ENCODE data around the gene CD300LB.
"Not testable (repeated sequence)": the region's sequence is repeated elsewhere in the genome, so short reads cannot be mapped to it uniquely, and the experiment has no call there.

Gene CD300LB

DNA sequence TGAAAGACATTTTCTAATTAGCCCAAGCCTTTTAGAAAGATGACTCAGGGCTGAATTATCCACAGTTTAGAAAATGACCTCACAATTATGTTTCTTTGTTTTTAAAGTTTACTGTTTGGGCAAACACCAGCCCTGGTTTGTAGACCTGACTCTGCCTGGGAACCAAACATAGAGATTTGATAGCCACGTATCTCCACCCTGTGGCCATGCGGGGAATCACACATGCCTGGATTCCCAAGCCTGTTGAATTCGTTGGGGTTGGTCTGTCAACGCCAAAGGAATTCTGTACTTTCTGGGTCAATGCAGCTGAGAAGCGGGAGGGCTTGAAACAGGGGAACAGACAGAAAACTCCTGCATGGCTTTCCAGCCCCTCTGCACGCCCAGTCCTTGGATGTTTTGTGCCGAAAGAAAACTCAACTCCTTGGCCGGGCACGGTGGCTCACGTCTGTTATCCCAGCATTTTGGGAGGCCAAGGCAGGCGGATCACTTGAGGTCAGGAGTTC lies 37.9 kb downstream of the CD300LB start:
- no peak for DNase-seq (ENCODE audit: low read depth)

GRCh38 chr17:74491626-74492025 lies 39.6 kb downstream of the CD300LB start:
- DNase-seq (ENCODE audit: low read depth) = no peak

GRCh38 chr17:74490716-74491115 lies 40.6 kb downstream of the CD300LB start:
- DNase-seq (ENCODE audit: low read depth) = no peak

DNA sequence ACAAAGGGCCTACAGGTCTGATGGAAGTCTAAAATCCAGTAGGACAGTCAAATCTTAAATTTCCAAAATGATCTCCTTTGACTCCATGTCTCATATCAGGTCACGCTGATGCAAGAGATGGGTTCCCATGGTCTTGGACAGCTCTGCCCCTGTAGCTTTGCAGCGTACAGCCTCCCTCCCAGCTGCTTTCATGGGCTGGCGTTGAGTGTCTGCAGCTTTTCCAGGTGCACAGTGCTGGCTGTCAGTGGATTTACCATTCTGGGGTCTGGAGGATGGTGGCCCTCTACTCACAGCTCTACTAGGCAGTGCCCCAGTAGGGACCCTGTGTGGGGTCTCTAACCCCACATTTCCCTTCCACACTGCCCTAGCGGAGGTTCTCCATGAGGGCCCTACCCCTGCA lies 43.0 kb downstream of the CD300LB start:
- not testable (repeated sequence) for DNase-seq (ENCODE audit: low read depth)

DNA sequence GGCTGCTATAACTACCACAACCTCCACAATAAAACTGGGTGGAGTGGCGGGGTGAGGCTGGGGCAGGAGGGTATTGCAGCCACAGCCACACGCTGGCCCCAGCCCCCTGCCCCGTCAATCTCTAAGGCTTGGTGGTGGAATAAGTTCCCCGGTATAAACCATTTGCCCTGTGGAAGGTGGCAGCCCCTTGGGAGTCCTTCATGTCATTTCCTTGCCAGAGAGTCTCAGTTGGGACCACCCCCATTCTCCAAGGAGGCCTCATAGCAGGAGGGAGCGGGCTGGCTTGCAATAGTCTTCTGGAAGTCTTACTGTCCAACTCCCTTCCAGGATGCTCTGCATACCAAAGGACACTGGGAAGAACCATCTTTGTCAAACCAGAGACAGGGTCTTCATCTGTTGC lies 45.4 kb downstream of the CD300LB start:
- DNase-seq (ENCODE audit: low read depth) = no peak

DNA sequence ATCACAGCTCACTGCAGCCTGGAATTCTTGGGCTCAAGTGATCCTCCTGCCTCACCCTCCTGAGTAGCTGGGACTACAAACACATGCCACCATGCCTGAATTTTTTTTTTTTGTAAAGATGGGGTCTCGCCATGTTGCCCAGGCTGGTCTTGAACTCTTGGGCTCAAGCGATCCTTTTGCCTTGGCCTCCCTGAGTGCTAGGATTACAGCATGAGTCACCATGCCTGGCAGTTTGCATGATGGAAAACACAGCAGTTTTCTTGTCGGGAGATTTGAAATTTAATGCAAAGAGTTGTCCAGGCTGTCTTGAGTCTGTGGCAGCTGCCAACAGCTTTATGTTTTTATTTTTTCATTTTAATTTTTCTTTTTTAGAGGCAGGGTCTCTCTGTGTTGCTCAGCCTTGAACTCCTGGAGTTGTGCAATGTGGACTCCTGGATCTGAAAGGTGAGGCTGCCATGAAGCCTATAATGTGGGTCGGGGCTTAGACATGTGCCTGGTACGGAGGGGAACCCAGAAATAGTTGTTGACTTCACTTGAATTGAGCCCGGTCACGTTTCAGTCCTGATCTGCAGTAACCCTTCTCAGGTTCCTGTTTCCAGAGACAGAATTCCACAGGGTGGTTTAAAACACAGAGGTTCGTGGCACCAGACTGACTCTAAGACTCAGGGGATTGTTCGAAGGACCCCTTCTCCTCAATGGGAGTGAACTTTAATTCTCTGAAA lies 46.1 kb downstream of the CD300LB start:
- no peak for DNase-seq (ENCODE audit: low read depth)

DNA sequence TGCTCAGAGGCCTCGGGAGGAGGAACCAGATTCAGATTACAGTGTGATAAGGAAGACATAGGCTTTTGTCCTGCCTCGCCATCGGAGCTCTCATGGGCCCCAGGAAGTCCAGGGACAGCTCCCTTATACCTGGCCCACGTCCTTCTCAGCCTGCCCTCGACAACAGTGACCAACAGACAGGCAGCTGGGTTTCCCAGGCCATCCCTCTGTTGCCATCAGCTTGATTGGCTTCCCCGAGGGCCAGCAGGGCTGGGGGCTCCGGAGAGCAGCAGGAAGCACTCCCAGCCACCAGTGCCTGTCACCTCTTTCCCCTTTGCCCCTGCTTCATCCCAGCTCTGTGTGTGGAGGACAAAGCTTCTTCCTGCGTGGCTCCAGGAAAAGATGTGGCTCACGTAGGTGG lies 47.2 kb downstream of the CD300LB start:
- DNase-seq (ENCODE audit: low read depth) = no peak

DNA sequence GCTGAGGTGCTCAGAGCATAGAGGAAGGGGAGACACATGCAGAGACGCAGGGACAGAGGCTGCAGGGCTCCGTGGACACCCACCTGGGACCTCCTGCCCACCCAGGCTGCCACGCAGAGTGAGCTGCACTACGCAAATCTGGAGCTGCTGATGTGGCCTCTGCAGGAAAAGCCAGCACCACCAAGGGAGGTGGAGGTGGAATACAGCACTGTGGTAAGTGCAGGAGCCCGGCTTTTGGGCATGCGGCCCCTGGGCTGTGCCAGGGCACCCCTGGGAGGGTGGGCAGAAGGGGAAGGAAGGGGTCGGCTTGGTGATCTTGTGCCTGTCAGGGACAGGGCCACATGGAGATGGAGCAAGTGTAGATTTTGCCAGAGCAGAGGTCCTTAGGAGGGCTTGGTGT lies 49.7 kb downstream of the CD300LB start:
- no peak for DNase-seq (ENCODE audit: low read depth)

GRCh38 chr17:74480290-74480689 lies 51.0 kb downstream of the CD300LB start:
- no peak for DNase-seq (ENCODE audit: low read depth)

- no peak for DNase-seq (ENCODE audit: low read depth)
Observed at GRCh38 chr17:74478420-74479100, 52.7 kb downstream of the CD300LB start.

GRCh38 chr17:74477411-74477810 lies 53.9 kb downstream of the CD300LB start:
- no peak for DNase-seq (ENCODE audit: low read depth)

DNA sequence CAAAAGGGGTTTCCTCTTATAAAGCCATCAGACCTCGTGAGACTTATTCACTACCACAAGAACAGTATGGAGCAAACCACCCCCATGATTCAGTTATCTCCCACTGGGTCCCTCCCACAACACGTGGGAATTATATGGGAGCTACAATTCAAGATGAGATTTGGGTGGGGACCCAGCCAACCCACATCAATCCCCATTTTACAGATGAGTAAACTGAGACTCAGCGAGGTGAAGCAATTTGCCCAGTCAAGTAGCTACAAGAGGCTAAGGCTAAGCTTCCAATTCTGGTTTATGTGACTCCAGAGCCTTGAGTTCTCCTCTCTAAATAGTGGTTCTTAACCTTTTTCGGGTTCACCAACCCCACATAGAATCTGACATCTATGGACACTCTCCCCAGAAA lies 56.1 kb downstream of the CD300LB start:
- no peak for DNase-seq (ENCODE audit: low read depth)

GRCh38 chr17:74474043-74474792 lies 57.1 kb downstream of the CD300LB start:
- DNase-seq (ENCODE audit: low read depth) = no peak

DNA sequence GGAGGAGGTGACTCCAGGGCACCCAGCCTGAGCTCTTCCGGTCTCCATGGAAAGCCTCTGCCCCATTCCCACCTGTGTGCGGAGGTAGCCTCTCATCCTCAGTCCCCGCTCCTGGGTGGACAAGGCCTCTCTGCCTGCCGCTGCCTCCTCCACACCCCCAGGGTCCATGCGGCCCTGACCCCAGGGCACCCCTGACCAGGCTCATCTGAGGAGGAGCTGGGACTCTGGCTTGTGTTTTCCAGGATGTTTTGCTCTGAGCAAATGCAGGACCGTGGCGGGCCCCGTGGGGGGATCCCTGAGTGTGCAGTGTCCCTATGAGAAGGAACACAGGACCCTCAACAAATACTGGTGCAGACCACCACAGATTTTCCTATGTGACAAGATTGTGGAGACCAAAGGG lies 58.0 kb downstream of the CD300LB start:
- no peak for DNase-seq (ENCODE audit: low read depth)

DNA sequence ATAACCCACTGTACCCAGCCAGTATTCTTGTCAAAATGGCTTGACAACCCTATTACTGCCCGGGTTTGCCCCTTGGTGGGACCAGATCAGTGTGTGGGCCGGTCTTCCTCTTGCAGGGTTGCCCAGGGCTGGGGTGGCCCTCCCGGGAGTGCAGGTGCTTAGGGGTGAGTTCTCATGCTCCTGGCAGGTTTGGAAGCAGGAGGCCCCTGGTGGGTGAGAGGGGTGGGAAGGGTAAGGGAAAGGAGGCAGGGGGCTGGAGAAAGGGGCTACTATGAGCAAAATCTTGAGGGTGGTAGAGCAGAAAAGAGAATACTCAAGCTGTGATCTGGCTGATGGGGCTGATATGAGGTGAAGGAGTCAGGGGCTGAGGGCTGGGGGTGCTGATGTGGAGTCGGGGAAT lies 58.4 kb downstream of the CD300LB start:
- DNase-seq (ENCODE audit: low read depth) = no peak

DNA sequence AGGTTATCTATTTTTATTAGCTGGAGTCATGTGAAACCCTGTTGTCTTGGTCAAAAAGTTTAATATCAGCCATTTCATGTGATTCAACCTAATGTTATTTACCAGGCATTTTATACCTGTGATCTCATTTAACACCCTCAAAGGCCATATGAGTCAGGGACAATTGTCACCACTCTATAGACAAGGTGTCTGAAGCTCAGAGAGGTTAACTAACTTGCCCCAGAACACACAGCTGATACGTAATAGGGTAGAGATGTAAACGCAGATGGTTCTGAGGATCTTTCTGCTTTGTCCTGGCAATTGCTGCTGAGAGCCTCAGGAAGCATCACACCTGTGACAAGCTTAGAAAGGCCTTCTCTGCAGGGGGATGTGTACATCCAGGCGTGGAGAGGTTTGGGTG lies 59.9 kb downstream of the CD300LB start:
- no peak for DNase-seq (ENCODE audit: low read depth)
